ENCODE measurements around the gene MCM8. TPM values are rescaled to one million over a fixed set of nuclear protein-coding genes. Genes with fewer than 3 reads are reported as not detected.
A peak's percentile ranks its signal among the peaks of the same experiment; 100 is the strongest.

Gene MCM8
- total and polyA plus RNA-seq, 2 experiments from 2014 or later: 10.6 to 30.4 TPM

- no peak overlapping the region for H3K4me2 ChIP-seq
- no peak overlapping the region for H2AFZ ChIP-seq
- no peaks in the 10 kb centered on the region for H3K27me3 ChIP-seq (ENCODE audit: insufficient read depth)
- no peak overlapping the region for H3K27ac ChIP-seq (ENCODE audit: low read depth)
- H3K4me1 ChIP-seq (ENCODE audit: insufficient read depth): peaks cover 7% of the 10 kb centered on the region
- H3K9me3 Mint-ChIP-seq: no peaks in the 10 kb centered on the region
- H3K27me3 Mint-ChIP-seq (ENCODE audit: insufficient read depth, low read depth, poor library complexity): peaks cover 15% of the 10 kb centered on the region
- no peak overlapping the region for H3K4me3 ChIP-seq
- H3K9me2 ChIP-seq (ENCODE audit: insufficient read depth): peaks cover 5% of the 10 kb centered on the region
- H4K20me1 ChIP-seq (replicated peaks; ENCODE audit: insufficient read depth): peaks cover 15% of the 10 kb centered on the region; the same call in 1 of the 2 replicates
- H3K4me3 Mint-ChIP-seq: no peak overlapping the region
- H3K4me1 Mint-ChIP-seq: peaks cover 5% of the 10 kb centered on the region; the same call in 1 of the 3 replicates
- peaks cover 9% of the 10 kb centered on the region for H3K36me3 ChIP-seq (ENCODE audit: insufficient read depth)
- H3K79me2 ChIP-seq (replicated peaks; ENCODE audit: insufficient read depth): no peaks in the 10 kb centered on the region
- H3K27ac Mint-ChIP-seq: no peak overlapping the region
- no peaks in the 10 kb centered on the region for H3F3A ChIP-seq (replicated peaks; ENCODE audit: low read depth)
- DNase-seq (ENCODE audit: low spot score) (peak; percentile 50), ATAC-seq (peak; percentile 87)
- peaks cover 31% of the 10 kb centered on the region for H3K36me3 Mint-ChIP-seq (ENCODE audit: low read depth)
- TF ChIP-seq, protein P1, sequence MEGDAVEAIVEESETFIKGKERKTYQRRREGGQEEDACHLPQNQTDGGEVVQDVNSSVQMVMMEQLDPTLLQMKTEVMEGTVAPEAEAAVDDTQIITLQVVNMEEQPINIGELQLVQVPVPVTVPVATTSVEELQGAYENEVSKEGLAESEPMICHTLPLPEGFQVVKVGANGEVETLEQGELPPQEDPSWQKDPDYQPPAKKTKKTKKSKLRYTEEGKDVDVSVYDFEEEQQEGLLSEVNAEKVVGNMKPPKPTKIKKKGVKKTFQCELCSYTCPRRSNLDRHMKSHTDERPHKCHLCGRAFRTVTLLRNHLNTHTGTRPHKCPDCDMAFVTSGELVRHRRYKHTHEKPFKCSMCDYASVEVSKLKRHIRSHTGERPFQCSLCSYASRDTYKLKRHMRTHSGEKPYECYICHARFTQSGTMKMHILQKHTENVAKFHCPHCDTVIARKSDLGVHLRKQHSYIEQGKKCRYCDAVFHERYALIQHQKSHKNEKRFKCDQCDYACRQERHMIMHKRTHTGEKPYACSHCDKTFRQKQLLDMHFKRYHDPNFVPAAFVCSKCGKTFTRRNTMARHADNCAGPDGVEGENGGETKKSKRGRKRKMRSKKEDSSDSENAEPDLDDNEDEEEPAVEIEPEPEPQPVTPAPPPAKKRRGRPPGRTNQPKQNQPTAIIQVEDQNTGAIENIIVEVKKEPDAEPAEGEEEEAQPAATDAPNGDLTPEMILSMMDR (conservative IDR thresholded peaks at IDR 0.05; ENCODE audit: low read depth in 2 of 2): no peak
- TF ChIP-seq EZH2phosphoT487 (IDR thresholded peaks at IDR 0.05; ENCODE audit: unreplicated experiment): no peak
- TF ChIP-seq REST (IDR thresholded peaks at IDR 0.05; ENCODE audit: unreplicated experiment): peak; percentile 12
- no peak for TF ChIP-seq ZNF331 (CRISPR knock-in tag; IDR thresholded peaks at IDR 0.05; ENCODE audit: low read depth)
Measured at GRCh38 chr20:6040958-6041807, 90.7 kb downstream of the MCM8 start.

- no peaks in the 10 kb centered on the region for H3K79me2 ChIP-seq (replicated peaks; ENCODE audit: insufficient read depth)
- H3K27ac ChIP-seq (ENCODE audit: low read depth): no peak overlapping the region
- H2AFZ ChIP-seq: no peak overlapping the region
- H3F3A ChIP-seq (replicated peaks; ENCODE audit: low read depth): no peaks in the 10 kb centered on the region
- H3K4me3 ChIP-seq: no peak overlapping the region
- DNase-seq (ENCODE audit: low spot score) (no peak), ATAC-seq (no peak)
- no peak overlapping the region for H3K4me2 ChIP-seq
- H3K4me1 ChIP-seq (ENCODE audit: insufficient read depth): peaks cover 7% of the 10 kb centered on the region
- peaks cover 5% of the 10 kb centered on the region for H3K9me2 ChIP-seq (ENCODE audit: insufficient read depth)
- peaks cover 6% of the 10 kb centered on the region for H3K36me3 ChIP-seq (ENCODE audit: insufficient read depth)
- Mint-ChIP-seq H3K4me1 (peaks cover 5% of the 10 kb centered on the region; the same call in 1 of the 3 replicates), H3K27me3 (ENCODE audit: insufficient read depth, low read depth, poor library complexity) (peaks cover 15% of the 10 kb centered on the region), H3K9me3 (no peaks in the 10 kb centered on the region), H3K36me3 (ENCODE audit: low read depth) (peaks cover 26% of the 10 kb centered on the region), H3K4me3 (no peak overlapping the region), H3K27ac (no peak overlapping the region)
- peaks cover 15% of the 10 kb centered on the region; the same call in 1 of the 2 replicates for H4K20me1 ChIP-seq (replicated peaks; ENCODE audit: insufficient read depth)
- H3K27me3 ChIP-seq (ENCODE audit: insufficient read depth): no peaks in the 10 kb centered on the region
- TF ChIP-seq NANOG (IDR thresholded peaks at IDR 0.05; ENCODE audit: borderline replicate concordance): no peak
- TF ChIP-seq REST (IDR thresholded peaks at IDR 0.05; ENCODE audit: unreplicated experiment): no peak
- no peak for TF ChIP-seq JUNB (IDR thresholded peaks at IDR 0.05; ENCODE audit: unreplicated experiment)
- TF ChIP-seq, protein P1 (conservative IDR thresholded peaks at IDR 0.05; ENCODE audit: low read depth in 2 of 2): no peak
- no peak for TF ChIP-seq EZH2phosphoT487 (IDR thresholded peaks at IDR 0.05; ENCODE audit: unreplicated experiment)
Measured at GRCh38 chr20:6041808-6042265, 91.4 kb downstream of the MCM8 start.

Measured in GM23338 (cell line).